Stimulated activated CD4-positive, alpha-beta T cell treated with anti-CD3 and anti-CD28 coated beads, Interleukin-2, amount 100 ng/mL, for 4 hours (primary cell): ENCODE measurements around the gene SCUBE3.

Experiments
- DNase-seq: peaks from one replicate; pipeline ENCODE4 v3.0.0-alpha.2; 2020; ENCODE audit warnings: low read depth

The SCUBE3 gene

GRCh38 chr6:35272005-35272404 is 58.2 kb downstream of the SCUBE3 start:
- no peak for DNase-seq

DNA sequence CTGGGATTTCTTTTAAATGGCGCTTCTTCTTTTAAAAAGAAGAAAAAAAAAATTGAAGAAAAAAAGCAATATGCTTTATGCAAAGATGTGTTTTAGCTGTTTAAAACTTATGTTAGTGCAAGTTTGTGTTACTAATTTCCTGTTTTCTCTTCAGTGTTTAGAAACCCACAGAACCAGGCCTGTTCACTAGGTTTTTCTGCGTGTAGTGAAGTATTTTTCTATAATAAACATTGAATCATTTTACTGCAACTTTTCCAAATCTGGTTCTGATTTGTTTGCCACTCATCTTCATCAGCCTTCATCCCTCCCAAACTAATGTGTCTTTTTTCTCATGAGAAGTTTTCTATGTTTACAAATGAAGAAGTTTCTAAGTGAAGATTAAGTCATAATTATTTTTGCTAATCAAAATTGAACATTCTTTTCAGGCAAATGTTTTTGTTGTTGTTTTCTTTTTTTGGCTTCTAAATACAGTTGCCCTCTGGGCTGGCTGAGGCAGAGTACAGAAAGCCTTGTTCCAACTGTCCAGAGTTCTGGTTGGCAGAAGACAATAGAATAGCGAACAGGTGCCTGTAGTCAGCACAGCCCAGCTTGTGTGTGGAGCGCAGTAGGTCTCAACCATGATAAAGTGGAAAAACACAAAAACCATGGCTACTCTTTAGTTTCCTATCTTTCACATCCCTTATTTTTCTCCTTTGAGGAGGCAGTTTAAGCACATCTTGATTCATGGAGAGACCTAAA is 60.2 kb downstream of the SCUBE3 start:
- DNase-seq: no peak

DNA sequence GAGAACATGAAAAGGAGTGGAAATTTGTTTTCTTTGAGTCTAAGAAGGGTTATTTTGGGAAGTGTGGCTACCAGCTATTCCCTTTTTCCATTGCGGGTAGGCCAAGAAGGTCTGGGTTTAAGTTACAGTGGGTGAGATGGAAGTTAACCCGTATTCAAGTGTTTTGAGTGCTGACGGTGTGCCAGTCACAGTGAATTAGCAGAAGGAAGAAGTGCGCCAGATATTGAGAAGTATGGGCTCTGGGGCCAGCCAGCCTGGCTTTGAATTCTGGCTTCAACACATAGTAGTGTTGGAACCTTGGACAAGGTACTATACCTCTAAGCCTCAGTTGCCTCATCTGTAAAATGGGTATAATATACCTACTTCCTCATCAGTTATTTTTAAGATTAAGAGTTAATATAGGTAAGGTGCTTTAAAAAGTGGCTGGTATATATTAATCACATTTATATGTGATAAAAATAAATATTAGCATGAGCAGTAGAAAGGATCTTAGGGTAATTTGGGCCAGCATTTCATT is 62.0 kb downstream of the SCUBE3 start:
- no peak for DNase-seq

DNA sequence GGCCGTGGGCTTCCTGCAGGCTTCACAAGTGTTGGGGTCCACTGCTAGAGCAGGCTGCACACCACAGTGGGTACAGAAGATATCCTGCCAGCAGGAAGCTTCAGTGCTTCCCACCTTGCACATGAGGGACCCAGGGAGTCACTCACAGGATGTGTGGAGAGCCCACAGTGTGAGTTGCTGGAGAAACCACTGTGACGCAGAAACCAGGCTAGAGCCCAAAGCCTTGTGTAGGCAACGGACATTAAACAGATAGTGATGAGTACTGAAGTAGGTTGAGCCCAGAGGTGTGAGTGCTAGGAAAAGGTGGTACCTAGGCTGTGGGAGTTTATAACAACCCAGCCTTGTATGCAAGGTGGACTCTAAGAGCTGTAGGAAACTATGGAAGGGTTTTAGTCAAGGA is 65.0 kb downstream of the SCUBE3 start:
- no peak for DNase-seq

DNA sequence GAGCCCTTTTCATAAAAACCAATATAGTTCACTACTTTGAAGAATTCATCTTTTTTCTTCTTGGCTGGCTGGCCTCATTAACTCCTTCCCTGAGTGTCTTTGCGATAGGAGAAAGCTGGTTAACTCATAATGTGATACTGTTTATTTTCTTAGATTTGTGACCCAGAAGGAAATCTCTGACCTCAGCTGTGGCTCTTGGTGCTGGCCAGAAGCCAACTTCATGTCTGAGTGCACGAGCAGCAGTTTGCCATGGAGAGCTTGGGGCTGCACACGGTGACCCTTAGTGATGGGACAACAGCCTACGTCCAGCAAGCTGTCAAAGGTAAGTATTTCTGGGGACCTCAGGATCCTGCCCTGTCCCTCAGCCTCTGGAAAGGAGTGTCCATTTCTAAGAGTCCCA is 67.1 kb downstream of the SCUBE3 start:
- DNase-seq: no peak

- DNase-seq: no peak
Observed at GRCh38 chr6:35282472-35282871, 68.7 kb downstream of the SCUBE3 start.

DNA sequence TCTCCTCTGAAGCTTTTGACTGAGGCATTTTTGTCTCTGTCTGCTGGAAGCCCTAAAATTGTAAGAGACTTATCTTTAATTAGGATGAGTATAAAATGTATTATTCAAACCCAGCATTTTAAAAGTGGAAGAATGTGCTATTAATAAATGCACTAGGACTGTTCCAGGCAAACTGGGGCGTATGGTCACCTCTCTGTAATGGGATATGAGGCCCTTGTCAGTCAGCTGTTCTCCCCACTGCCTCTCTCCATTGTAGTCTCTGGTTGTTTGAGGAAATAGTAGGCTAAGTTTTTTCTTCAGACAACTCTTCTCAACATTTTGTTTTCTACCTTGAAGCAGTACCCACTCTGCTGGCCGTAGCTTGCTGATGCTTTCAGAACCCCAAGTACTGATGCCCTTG is 69.6 kb downstream of the SCUBE3 start:
- no peak for DNase-seq

- no peak for DNase-seq
Observed at GRCh38 chr6:35287671-35288396, 74.1 kb downstream of the SCUBE3 start.

DNA sequence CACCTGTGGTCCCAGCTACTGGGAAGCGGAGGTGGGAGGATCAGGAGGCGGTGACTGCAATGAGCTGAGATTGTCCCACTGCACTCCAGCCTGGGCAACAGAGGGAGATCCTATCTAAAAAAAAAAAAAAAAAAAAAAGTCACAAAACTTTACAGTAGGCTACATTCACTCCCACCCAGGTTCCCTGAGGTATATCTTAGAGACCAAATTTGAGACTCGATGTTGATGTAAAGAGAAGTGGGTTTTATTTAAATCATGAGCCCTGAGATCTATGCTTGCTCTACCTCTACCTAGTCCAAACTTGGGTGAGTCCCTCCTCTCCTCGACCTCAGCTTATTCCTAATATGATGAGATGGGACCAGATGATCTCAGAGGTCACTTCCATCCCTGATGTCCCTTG is 75.1 kb downstream of the SCUBE3 start:
- DNase-seq: no peak

- DNase-seq: no peak
Observed at GRCh38 chr6:35291491-35291890, 77.7 kb downstream of the SCUBE3 start.

GRCh38 chr6:35292494-35292893 is 78.7 kb downstream of the SCUBE3 start:
- no peak for DNase-seq

DNA sequence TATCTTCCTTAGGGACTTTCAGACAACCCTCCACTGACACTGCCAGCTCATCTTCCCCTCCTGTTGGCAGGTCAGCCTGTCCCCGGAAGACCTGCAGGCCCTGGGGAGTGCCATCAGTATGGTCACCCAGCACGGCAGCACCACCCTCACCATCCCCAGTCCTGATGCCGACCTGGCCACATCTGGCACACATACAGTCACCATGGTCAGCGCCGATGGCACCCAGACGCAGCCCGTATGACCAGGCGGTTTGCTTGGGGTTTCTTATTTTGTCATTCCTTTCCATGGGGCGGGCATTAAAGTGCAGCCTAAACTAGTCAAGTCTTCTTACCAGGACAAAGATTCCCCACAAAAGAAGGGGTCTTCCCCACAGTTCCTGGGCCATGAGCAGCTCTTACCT is 79.9 kb downstream of the SCUBE3 start:
- DNase-seq: no peak

- peak; percentile 32 for DNase-seq
Observed at GRCh38 chr6:35294308-35294945, 80.7 kb downstream of the SCUBE3 start.

DNA sequence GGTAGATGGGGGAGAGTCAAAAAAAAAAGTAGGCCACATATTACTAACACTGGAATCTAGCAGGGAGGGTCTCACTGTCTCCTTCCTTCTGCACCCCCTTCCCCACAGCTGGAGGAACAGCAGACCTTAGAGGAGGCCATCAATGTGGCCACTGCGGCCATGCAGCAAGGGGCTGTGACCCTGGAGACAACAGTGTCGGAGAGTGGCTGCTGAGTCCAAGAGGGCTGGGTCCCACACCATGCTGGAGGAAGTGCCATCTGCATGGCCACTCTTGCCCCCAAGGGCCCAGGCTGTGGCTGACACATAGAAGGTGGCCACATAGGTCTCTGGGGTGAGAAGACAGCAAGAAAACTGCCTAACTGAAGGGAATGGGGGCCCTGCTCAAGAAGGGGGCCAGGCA is 81.3 kb downstream of the SCUBE3 start:
- no peak for DNase-seq

DNA sequence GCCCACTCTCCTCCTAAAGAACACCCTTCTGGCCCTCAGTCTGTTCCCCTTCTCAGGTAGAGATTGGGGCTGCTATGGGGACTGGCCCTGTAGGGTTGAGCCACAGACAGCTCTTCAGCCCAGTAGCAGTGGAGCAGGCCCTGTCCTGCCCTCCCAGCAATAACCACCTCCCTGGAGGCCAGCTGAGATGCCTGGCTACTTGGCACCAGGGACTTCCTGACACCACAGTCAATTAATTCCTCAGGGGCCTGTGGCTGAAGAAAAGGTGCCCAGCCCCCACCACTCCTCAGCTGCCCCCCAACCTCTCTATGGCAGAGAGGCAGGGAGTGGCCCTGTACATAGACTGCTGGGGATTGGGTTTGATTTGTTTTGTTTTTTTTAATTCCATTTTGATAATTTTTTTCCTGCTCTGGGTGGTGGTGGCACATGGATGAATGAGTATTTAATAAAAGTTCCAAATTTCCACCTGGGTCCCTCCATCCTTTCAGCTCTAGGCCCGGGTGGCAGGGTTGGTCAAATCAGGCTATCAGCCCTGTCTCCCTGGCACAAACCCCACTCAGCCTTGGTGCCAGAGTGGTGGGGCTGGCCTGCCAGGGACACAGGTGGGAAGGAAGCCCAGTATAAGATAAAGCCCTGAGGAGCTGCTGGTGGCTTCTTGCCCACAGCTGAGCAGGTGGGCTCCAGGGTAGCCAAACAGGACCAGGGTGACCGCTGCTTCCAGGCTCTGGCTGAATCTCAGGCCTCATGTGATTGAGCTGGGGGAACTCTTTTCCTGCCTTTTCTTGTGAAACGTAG is 82.0 kb downstream of the SCUBE3 start:
- no peak for DNase-seq

DNA sequence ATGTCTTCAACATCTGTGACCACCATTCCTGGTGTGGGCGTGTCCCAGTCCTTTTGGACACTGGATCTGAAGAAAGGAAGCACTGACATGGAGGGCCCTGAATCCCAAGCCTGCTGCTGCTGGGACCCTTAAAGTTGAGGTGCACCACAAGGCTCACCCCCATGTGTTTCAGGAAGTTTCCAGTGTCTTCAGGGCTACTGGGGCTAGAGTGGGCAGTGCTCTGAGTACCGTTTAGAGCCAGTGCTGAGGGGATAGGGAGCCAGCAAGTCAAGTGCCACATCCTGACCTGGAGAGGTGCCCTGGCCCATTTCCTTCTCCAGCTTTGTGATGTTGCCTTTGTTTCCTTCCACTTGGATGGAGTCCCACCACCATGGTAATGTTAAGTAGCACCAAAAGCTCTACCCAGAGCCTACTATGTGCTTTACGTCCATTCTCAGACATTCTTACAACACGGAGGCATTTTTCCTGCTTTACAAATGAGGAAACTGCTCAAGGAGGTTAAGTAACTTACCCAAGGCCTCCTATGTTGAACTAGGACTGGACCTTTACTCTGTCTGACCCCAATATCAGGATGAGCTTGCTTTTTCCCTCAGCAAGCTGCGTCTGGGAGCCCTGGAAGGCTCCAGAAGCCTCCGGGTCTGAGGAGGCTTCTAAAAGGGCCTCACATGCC is 83.3 kb downstream of the SCUBE3 start:
- no peak for DNase-seq

- peak; percentile 83 for DNase-seq
Observed at GRCh38 chr6:35297601-35298481, 84.1 kb downstream of the SCUBE3 start, which contains the start of gene DEF6. DEF6 (plus strand) TSS chr6:35297818; CDS start chr6:35297857, 39 bp downstream.

DNA sequence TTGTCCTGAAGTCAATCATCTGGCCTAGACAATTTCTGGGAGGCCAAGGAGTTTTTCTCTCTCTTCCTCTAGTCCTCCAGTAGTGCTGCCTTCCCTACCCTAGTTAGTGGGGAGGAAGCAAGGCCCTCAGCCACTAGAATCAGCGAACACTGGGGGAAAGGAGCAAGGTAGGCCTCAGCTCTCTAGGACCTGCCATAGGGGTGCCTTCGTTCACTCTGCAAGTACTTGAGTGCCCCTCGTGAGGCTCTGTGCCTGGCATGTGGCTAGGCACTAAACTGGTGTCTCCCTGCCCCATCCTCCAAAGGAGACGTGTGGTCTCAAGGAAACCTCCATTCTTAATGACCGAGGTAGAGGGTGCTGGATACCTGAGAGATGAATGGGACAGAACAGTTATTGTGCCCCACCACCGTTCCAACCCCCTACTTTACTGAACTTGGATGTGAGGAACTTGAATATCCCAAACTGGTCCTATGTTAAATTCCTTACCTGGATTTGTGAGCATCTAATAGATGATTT is 84.9 kb downstream of the SCUBE3 start:
- DNase-seq: no peak

GRCh38 chr6:35299674-35300073 is 85.9 kb downstream of the SCUBE3 start:
- no peak for DNase-seq

DNA sequence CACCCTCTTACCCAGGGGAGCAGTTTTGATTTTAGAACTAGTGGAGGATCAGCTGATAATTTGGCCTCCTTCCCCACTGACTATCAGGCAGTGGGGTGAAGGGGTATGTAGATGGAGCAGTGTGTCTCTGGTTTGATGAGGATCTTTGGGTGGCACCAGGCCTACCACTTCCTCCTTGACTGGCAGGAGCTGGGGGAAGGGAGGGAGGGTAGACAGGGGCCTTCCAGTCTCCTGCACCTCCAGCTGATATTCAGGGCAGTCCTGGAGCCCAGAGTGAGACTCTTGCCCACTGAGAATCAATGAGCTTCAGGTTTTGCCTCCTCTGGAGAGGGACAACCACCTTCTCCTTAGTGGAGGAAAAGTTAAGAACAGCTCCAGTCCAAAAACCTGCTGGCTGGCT is 87.1 kb downstream of the SCUBE3 start:
- no peak for DNase-seq
